HEK293T (cell line): Measurements from ENCODE around the gene GTF2IRD1.

Experiments used
- CTCF ChIA-PET: fragments of 350-600 bp; formaldehyde crosslinking; extraction: SDS; loops from one replicate; lab custom pipeline; 2021; ENCODE audit warnings: antibody characterized with exemption, inconsistent platforms; lab: Yijun Ruan, JAX
- POLR2A ChIA-PET: fragments of 350-600 bp; formaldehyde crosslinking; extraction: SDS; loops from one replicate; lab custom pipeline; 2020; ENCODE audit warnings: antibody characterized with exemption, inconsistent platforms; lab: Yijun Ruan, JAX
- DNase-seq: peaks from one replicate; pipeline ENCODE4 v3.0.0; 2012; ENCODE audit warnings: mixed read lengths; ENCODE audit errors: extremely low spot score
- ARNT ChIP-seq: fragments of 450-650 bp; IDR thresholded peaks from 2 replicates; pipeline ENCODE4 v1.6.1; 2017; ENCODE audit warnings: mild to moderate bottlenecking
- BHLHE40 ChIP-seq: fragments of 450-650 bp; IDR thresholded peaks from 2 replicates; pipeline ENCODE4 v1.6.1; 2016; ENCODE audit warnings: mild to moderate bottlenecking, moderate library complexity, borderline replicate concordance
- CTBP1 ChIP-seq: fragments of 450-650 bp; IDR thresholded peaks from 2 replicates; pipeline ENCODE4 v1.6.1; 2016; ENCODE audit warnings: borderline replicate concordance
- ELF4 ChIP-seq: fragments of 450-650 bp; IDR thresholded peaks from 2 replicates; pipeline ENCODE4 v1.6.1; 2017; ENCODE audit warnings: antibody characterized with exemption
- FOXA1 ChIP-seq: fragments of 450-650 bp; IDR thresholded peaks from 2 replicates; pipeline ENCODE4 v1.6.1; 2016; ENCODE audit warnings: mild to moderate bottlenecking
- FOXK2 ChIP-seq: fragments of 450-650 bp; IDR thresholded peaks from 2 replicates; pipeline ENCODE4 v1.6.1; 2016; ENCODE audit warnings: mild to moderate bottlenecking
- FOXM1 ChIP-seq: fragments of 450-650 bp; IDR thresholded peaks from 2 replicates; pipeline ENCODE4 v1.6.1; 2017; ENCODE audit warnings: mild to moderate bottlenecking, borderline replicate concordance
- HDGF ChIP-seq: fragments of 450-650 bp; IDR thresholded peaks from 2 replicates; pipeline ENCODE4 v1.6.1; 2017; ENCODE audit warnings: antibody characterized with exemption, borderline replicate concordance
- L3MBTL2 ChIP-seq: fragments of 450-650 bp; conservative IDR thresholded peaks from 2 replicates; pipeline ENCODE4 v1.6.1; 2016; ENCODE audit warnings: mild to moderate bottlenecking
- LEF1 ChIP-seq: fragments of 450-650 bp; IDR thresholded peaks from 2 replicates; pipeline ENCODE4 v1.6.1; 2017; ENCODE audit warnings: mild to moderate bottlenecking, borderline replicate concordance
- NFRKB ChIP-seq: fragments of 450-650 bp; IDR thresholded peaks from 2 replicates; pipeline ENCODE4 v1.6.1; 2016; ENCODE audit warnings: mild to moderate bottlenecking, moderate library complexity
- SP1 ChIP-seq: fragments of 450-650 bp; IDR thresholded peaks from 2 replicates; pipeline ENCODE4 v1.6.1; 2017
- SUZ12 ChIP-seq: fragments of 450-650 bp; IDR thresholded peaks from 2 replicates; pipeline ENCODE4 v1.6.1; 2016; ENCODE audit warnings: mild to moderate bottlenecking
- TARDBP ChIP-seq: fragments of 450-650 bp; IDR thresholded peaks from 2 replicates; pipeline ENCODE4 v1.6.1; 2016
- ZNF384 ChIP-seq: fragments of 450-650 bp; IDR thresholded peaks from 2 replicates; pipeline ENCODE4 v1.6.1; 2016
- TF ChIP-seq, protein P1 (sequence below): fragments of 450-650 bp; IDR thresholded peaks from 2 replicates; pipeline ENCODE4 v1.6.1; 2016

The GTF2IRD1 gene

DNA sequence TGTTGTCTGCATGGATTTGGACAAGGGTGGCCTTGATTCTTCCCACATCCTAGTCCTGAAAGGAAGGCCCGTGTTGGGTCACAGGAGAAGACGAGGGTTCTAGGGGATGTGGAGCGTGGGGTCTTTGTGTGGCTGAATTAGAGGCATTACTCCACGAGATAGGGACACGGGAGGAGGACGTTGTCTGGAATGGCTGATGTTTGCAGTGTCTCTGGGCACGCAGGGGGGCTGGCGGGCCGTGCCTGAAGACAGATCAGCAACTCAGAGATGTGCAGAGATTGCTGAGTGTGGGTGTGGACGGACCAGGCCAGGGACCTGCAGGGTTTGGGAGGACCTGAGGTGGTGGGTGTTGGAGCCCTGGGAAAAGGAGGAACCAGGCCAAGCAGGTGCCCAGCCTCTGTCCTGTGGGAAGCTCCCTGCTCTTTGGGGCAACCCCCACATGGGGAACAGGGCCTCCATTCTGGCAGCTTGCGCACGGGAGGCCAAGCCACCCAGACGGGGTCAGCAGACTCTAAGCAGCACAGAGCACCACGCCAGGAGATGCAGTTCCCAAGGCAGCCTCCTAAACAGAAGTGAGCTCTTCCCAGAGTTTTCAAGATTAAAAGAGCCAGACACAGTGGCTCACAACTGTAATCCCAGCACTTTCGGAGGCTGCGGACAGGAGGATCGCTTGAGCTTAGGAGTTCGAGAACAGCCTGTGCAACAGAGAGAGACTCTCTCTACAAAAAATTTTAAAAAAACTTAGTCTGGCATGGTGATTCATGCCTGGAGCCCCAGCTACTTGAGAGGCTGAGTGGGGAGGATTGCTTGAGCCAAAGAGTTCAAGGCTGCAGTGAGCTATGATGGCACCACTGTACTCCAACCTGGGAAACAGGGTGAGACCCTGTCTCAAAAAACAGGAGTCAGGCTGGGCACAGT lies 132.8 kb downstream of the GTF2IRD1 start:
- DNase-seq, result no peak
- TF ChIP-seq FOXK2, result no peak
- TF ChIP-seq, protein P1, sequence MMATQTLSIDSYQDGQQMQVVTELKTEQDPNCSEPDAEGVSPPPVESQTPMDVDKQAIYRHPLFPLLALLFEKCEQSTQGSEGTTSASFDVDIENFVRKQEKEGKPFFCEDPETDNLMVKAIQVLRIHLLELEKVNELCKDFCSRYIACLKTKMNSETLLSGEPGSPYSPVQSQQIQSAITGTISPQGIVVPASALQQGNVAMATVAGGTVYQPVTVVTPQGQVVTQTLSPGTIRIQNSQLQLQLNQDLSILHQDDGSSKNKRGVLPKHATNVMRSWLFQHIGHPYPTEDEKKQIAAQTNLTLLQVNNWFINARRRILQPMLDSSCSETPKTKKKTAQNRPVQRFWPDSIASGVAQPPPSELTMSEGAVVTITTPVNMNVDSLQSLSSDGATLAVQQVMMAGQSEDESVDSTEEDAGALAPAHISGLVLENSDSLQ, result no peak
- no peak for TF ChIP-seq CTBP1
- TF ChIP-seq SUZ12, result no peak
- no peak for TF ChIP-seq L3MBTL2
- no peak for TF ChIP-seq FOXA1
- no peak for TF ChIP-seq ELF4
- no peak for TF ChIP-seq ARNT
- no peak for TF ChIP-seq ZNF384
- no peak for TF ChIP-seq FOXM1
- no peak for TF ChIP-seq TARDBP
- TF ChIP-seq BHLHE40, result no peak
- no peak for TF ChIP-seq NFRKB
- TF ChIP-seq SP1, result no peak
- no peak for TF ChIP-seq HDGF
- no peak for TF ChIP-seq LEF1
- ChIA-PET CTCF (interaction anchor here (0.6 to 1.1 kb wide), 2 partner anchors 9 to 176 kb away, joined by 3 read pairs; no protein-coding TSS in a partner anchor), POLR2A (interaction anchor here (1.3 kb wide), 1 partner anchor 14 kb away, joined by 3 read pairs; no protein-coding TSS in a partner anchor)

DNA sequence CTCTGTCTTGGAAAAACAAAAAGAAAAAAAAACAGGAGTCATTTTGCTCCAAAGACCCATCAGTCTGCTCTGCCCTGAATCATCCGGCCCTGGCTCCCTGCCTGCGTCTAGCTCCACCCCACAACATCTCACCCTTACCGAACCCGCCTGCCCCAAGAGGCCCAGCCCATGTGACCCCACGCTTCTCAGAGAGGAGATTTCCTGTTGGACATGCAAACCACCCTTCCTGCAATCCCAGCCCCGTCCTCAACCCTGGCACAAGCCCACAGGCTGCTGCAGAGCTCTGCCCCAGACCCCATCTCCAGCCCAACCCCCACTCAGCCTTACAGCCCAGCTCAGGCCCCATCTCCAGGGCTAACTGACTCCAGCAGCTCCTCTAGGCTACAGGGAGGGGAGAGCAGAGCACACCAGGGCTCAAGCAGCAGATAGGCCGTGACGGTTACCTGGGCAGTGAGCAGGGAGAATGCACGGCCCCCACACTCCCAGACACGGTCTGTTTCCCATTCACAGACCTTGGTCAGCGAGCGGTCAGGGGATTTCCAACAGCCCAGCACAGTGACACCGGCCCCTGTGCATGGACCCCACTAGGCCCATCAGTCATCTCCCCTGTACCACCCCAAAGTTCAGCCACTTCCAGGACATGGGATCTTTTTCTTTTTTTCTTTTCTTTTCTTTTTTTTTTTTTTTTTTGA lies 133.9 kb downstream of the GTF2IRD1 start:
- POLR2A ChIA-PET, result interaction anchor here (1.3 kb wide), 1 partner anchor 13 kb away, joined by 3 read pairs; no protein-coding TSS in a partner anchor
- no peak for DNase-seq
- TF ChIP-seq SUZ12 (no peak), ZNF384 (no peak), L3MBTL2 (no peak), FOXA1 (no peak), SP1 (no peak)
- TF ChIP-seq, protein P1, result no peak
- CTCF ChIA-PET, result interaction anchor here (0.5 to 1.1 kb wide), 4 partner anchors 10 to 177 kb away, joined by 3 to 4 read pairs (median 3); no protein-coding TSS in a partner anchor

DNA sequence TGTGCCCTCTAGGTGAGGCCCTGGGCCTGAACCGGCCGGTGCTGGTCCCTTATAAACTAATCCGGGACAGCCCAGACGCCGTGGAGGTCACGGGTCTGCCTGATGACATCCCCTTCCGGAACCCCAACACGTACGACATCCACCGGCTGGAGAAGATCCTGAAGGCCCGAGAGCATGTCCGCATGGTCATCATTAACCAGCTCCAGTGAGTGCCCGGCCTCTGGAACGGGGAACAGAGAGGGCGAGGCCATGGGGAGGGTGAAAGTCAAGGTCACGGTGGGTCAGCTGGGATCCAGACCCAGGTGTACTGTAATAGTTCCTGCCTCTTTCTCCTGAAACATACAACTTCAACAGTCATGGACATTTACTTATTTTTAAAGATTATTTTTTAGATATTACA lies 137.1 kb downstream of the GTF2IRD1 start:
- ChIA-PET POLR2A (no interaction called here), CTCF (no interaction called here)
- TF ChIP-seq NFRKB, result no peak
- no peak for DNase-seq

DNA sequence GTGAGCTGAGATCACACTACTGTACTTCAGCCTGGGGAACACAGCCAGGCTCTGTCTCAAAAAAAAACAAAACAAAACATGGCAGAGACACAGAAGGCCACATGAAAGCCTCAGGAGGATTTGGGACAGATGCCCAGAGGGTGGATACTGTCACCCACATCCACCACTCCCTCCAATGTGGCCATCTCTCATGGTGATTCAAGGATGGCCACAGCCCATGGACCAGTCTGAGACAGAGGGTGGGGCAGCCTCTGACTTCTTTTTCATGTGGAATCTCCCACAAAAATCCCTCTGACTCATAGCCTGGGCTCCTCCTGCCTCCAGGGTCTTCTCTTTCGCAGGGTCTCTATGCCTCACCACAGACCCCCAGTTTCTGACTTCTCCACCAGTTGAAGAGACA lies 144.9 kb downstream of the GTF2IRD1 start:
- POLR2A ChIA-PET, result no interaction called here
- CTCF ChIA-PET, result no interaction called here
- TF ChIP-seq HDGF, result no peak
- no peak for TF ChIP-seq NFRKB
- no peak for TF ChIP-seq ARNT
- TF ChIP-seq ELF4, result no peak
- no peak for TF ChIP-seq TARDBP
- TF ChIP-seq, protein P1, result no peak
- DNase-seq, result no peak

DNA sequence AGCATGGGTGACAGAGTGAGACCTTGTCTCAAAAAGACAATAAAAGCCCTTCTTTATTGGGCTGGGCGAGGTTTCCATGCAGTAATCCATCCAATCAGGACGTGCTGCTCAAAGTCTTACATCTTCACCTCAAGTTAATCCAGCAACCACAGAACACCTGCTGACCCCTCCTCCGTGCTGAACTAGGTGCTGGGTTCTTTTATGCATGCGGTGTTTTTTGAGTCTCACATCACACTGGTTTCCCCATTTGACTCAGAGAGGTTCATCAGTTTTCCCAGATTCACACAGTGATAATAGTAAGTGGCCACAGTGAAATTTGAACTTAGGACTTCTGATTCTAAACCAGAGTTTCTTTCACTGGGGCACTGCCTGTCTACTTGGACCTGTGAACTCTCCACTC lies 145.5 kb downstream of the GTF2IRD1 start:
- DNase-seq, result no peak
- ChIA-PET POLR2A (no interaction called here), CTCF (no interaction called here)
- TF ChIP-seq SUZ12 (no peak), FOXK2 (no peak), FOXA1 (no peak), LEF1 (no peak), SP1 (no peak), ZNF384 (no peak), TARDBP (no peak)

DNA sequence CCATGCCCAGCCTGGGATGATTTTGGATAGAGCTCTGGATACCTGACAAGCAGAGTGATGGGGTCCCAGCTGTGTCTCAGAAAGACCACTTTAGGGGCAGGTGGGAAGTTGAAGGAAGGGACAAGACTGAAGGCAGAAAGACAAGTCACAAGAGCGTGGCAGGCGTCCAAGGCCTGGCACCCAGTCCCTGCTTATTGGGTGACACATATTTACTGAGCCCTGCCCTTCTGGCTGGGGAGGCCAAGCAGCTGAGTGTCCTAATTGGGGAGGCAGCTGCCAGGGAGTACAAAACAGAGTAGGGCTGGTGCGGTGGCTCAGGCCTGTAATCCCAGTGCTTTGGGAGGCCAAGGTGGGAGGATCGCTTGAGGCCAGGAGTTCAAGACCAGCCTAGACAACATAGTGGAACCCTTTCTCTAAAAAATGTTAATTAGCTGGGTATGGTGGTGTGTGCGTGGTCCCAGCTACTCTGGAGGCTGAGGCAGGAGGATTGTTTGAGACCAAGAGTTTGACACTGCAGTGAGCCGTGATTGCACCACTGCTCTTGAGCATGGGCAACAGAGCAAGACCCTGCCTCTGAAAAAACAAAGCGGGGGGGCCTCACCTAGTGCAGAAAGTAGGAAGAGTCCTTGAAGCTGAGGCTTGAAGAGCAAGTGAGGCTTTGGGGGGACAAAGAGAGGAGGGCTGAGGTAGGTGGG lies 150.8 kb downstream of the GTF2IRD1 start:
- DNase-seq, result no peak
- CTCF ChIA-PET, result no interaction called here
- TF ChIP-seq FOXM1 (no peak), FOXK2 (no peak), ARNT (no peak), ZNF384 (no peak), BHLHE40 (no peak), SUZ12 (no peak), L3MBTL2 (no peak), SP1 (no peak)
- POLR2A ChIA-PET, result no interaction called here
